ENCODE data around the gene DST. TPM values are rescaled to one million over a fixed set of nuclear protein-coding genes. Genes with fewer than 3 reads are reported as not detected.

The DST gene
- total and polyA plus RNA-seq, 2 of the 8 experiments (the other 6 are each of a cell fraction or from before 2014, with no cell fraction given) = 49.4 to 116 TPM

- no peaks in the 10 kb centered on the region for H4K20me1 ChIP-seq (replicated peaks in 1 of 2; ENCODE audit: control insufficient read depth in 1 of 2, insufficient read depth in 2 of 2, low read length in 2 of 2)
- no peak overlapping the region for H2BK15ac ChIP-seq (ENCODE audit: low read length)
- H3K56ac ChIP-seq (replicated peaks; ENCODE audit: insufficient read length, low read depth, low read length) = no peak overlapping the region
- H3K4ac ChIP-seq (replicated peaks; ENCODE audit: insufficient read length, low read depth, low read length) = no peak overlapping the region
- H2AK5ac ChIP-seq (ENCODE audit: low read depth, low read length) = no peak overlapping the region
- no peak overlapping the region for H2BK5ac ChIP-seq (ENCODE audit: low read depth, low read length)
- H3K79me1 ChIP-seq (ENCODE audit: low read depth, low read length) = no peaks in the 10 kb centered on the region
- ChIA-PET CTCF (ENCODE audit: partially characterized antibody) (interaction anchor here (1.3 to 2.0 kb wide), 2 partner anchors 9 to 93 kb away, joined by 4 read pairs; no protein-coding TSS in a partner anchor), POLR2A (ENCODE audit: partially characterized antibody) (no interaction called here)
- H4K91ac ChIP-seq (replicated peaks; ENCODE audit: insufficient read length, low read length) = no peak overlapping the region
- no peak overlapping the region for H2BK120ac ChIP-seq (replicated peaks; ENCODE audit: low read depth, low read length)
- H3K9ac ChIP-seq (replicated peaks in 1 of 4; ENCODE audit: extremely low read depth in 1 of 4, low read depth in 3 of 4, low read length in 3 of 4) = no peak overlapping the region
- no peaks in the 10 kb centered on the region for H3K27me3 ChIP-seq (replicated peaks in 1 of 4; ENCODE audit: control insufficient read depth in 3 of 4, extremely low read depth in 1 of 4, insufficient read depth in 3 of 4, low read length in 3 of 4)
- H2AFZ ChIP-seq (ENCODE audit: low read length) = no peak overlapping the region
- 91% methylated on average over 5 of the region's 5 CpGs; no CpG with 5 or more reads in 1 of the 2 experiments for WGBS, 2 experiments (ENCODE audit: extremely low coverage in 1 of 2, insufficient coverage in 1 of 2, insufficient read length in 1 of 2, insufficient replicate concordance in 2 of 2, low coverage in 1 of 2, low lambda C conversion rate in 2 of 2, missing lambda C conversion rate in 1 of 2)
- H3K23me2 ChIP-seq (ENCODE audit: low read depth, low read length) = no peaks in the 10 kb centered on the region; the same call in 1 of the 2 replicates
- no peaks in the 10 kb centered on the region for H3K79me2 ChIP-seq (ENCODE audit: control insufficient read depth in 1 of 2, insufficient read depth in 2 of 2, low read length in 2 of 2)
- no peak overlapping the region for H4K5ac ChIP-seq (ENCODE audit: insufficient read length, low read depth, low read length)
- H3K4me3 ChIP-seq (ENCODE audit: extremely low read depth in 1 of 4, insufficient read depth in 2 of 4, low read depth in 3 of 4, low read length in 4 of 4) = no peak overlapping the region
- H3K23ac ChIP-seq (ENCODE audit: insufficient read length) = no peak overlapping the region
- H3K18ac ChIP-seq (ENCODE audit: extremely low read depth, low read length) = no peak overlapping the region
- no peak overlapping the region for H3K4me2 ChIP-seq (ENCODE audit: insufficient read depth in 1 of 2, low read depth in 2 of 2, low read length in 2 of 2)
- no peak overlapping the region for H4K8ac ChIP-seq (ENCODE audit: extremely low read depth, insufficient read depth, low read length)
- peaks cover 3 to 59% (median 22%) of the 10 kb centered on the region in 4 experiments; a peak in 7 of 8 replicates for H3K36me3 ChIP-seq (ENCODE audit: control insufficient read depth in 2 of 4, insufficient read depth in 4 of 4, low read length in 3 of 4)
- peaks cover 0 to 4% (median under 1%) of the 10 kb centered on the region in 4 experiments; a peak in 2 of 7 replicates for H3K4me1 ChIP-seq (replicated peaks in 1 of 4; ENCODE audit: control insufficient read depth in 3 of 4, insufficient read depth in 4 of 4, low read length in 3 of 4)
- DNase-seq (ENCODE audit: low read depth in 1 of 2, low spot score in 2 of 2) (no peak), FAIRE-seq (no peak)
- H3K27ac ChIP-seq (ENCODE audit: low read depth, low read length) = no peak overlapping the region
- no peak for TF ChIP-seq RFX5 (IDR thresholded peaks at IDR 0.05; ENCODE audit: borderline replicate concordance, low read depth, low read length)
- no peak for TF ChIP-seq TBP (IDR thresholded peaks at IDR 0.05; ENCODE audit: low read depth, low read length)
- TF ChIP-seq SRF (IDR thresholded peaks at IDR 0.05; ENCODE audit: low read depth, low read length) = no peak
- no peak for TF ChIP-seq RNF2 (IDR thresholded peaks at IDR 0.05; ENCODE audit: borderline replicate concordance, low read depth, low read length, missing control alignments, poor library complexity, severe bottlenecking)
- TF ChIP-seq TEAD4 (IDR thresholded peaks at IDR 0.05; ENCODE audit: low read depth, low read length) = no peak
- TF ChIP-seq KDM1A (IDR thresholded peaks at IDR 0.05; ENCODE audit: borderline replicate concordance, low read length) = no peak
- no peaks in the 10 kb centered on the region for H3K9me3 ChIP-seq (ENCODE audit: insufficient read depth in 2 of 2, low read depth in 1 of 2, low read length in 1 of 2)
- no peak overlapping the region for H2BK20ac ChIP-seq (ENCODE audit: low read length)
- no peak overlapping the region for H3K14ac ChIP-seq (ENCODE audit: insufficient read length)
- no peak overlapping the region for H2BK12ac ChIP-seq (ENCODE audit: low read depth, low read length)
These were observed 165.4 kb downstream of the DST start for GRCh38 chr6:56477241-56477640.
